IMR-90 (cell line): ENCODE measurements around the gene MEF2A. TPM values are rescaled to one million over a fixed set of nuclear protein-coding genes. Genes with fewer than 3 reads are reported as not detected.

ENCODE experiments used
- ATAC-seq: fragments of 200-7000 bp; cut with Tn5 transposase; 2 replicates; pipeline ENCODE4 v1.9.1; 2020; ENCODE audit warnings: low read depth, mild to moderate bottlenecking, moderate library complexity
- BruUV-seq: library from RNA; stranded (reverse); fragments of 400-500 nt; replicated peaks from 2 replicates; lab custom pipeline; 2021; lab: Mats Ljungman, UMichigan
- CTCF ChIA-PET: fragments of 300-600 bp; formaldehyde crosslinking; extraction: SDS; loops from one replicate; lab custom pipeline; 2021; ENCODE audit warnings: antibody characterized with exemption; lab: Yijun Ruan, JAX
- POLR2A ChIA-PET: fragments of 300-600 bp; sonication (Branson Sonifier 250); formaldehyde crosslinking; loops from one replicate; lab custom pipeline; 2022; ENCODE audit warnings: antibody characterized with exemption; ENCODE audit not compliant: unreplicated experiment; lab: Charles Lee
- DNase-seq: peaks from one replicate; pipeline ENCODE4 v3.0.0; 2013
- H2AFZ ChIP-seq: replicated peaks from 2 replicates; pipeline ENCODE3; 2013; ENCODE audit warnings: low read length, mild to moderate bottlenecking; ENCODE audit not compliant: poor library complexity
- H2AK5ac ChIP-seq: 2 replicates; pipeline ENCODE4 v1.6.1; 2013; ENCODE audit warnings: low read depth, low read length, inconsistent platforms
- H2AK9ac ChIP-seq: replicated peaks from 2 replicates; pipeline ENCODE3; 2013; ENCODE audit warnings: mild to moderate bottlenecking, low read depth, low read length, moderate library complexity; ENCODE audit not compliant: poor library complexity
- H2BK120ac ChIP-seq: 2 replicates; pipeline ENCODE4 v1.6.1; 2013; ENCODE audit warnings: low read depth, low read length, inconsistent platforms
- H2BK15ac ChIP-seq: 3 replicates; pipeline ENCODE4 v1.6.1; 2013; ENCODE audit warnings: low read depth, low read length, inconsistent platforms
- H2BK20ac ChIP-seq: 2 replicates; pipeline ENCODE4 v1.6.1; 2013; ENCODE audit warnings: low read depth, mild to moderate bottlenecking, inconsistent platforms, low read length, moderate library complexity
- H2BK5ac ChIP-seq: 2 replicates; pipeline ENCODE4 v1.6.1; 2013; ENCODE audit warnings: mild to moderate bottlenecking, low read depth, low read length, inconsistent platforms; ENCODE audit not compliant: poor library complexity, severe bottlenecking
- H3K14ac ChIP-seq: replicated peaks from 2 replicates; pipeline ENCODE4 v1.6.1; 2013; ENCODE audit warnings: low read depth, low read length, inconsistent platforms
- H3K18ac ChIP-seq: 2 replicates; pipeline ENCODE4 v1.6.1; 2013; ENCODE audit warnings: low read depth, low read length, control low read depth
- H3K23ac ChIP-seq: 2 replicates; pipeline ENCODE4 v1.6.1; 2013; ENCODE audit warnings: low read depth, low read length, inconsistent platforms
- H3K27ac ChIP-seq: 2 replicates; pipeline ENCODE4 v1.5.1; 2013; ENCODE audit warnings: mild to moderate bottlenecking, control low read depth, low read length; ENCODE audit not compliant: insufficient read depth
- H3K27me3 ChIP-seq: 2 replicates; pipeline ENCODE4 v1.6.1; 2013; ENCODE audit warnings: low read length; ENCODE audit not compliant: control insufficient read depth, insufficient read depth
- H3K36me3 ChIP-seq: 2 replicates; pipeline ENCODE4 v1.6.1; 2013; ENCODE audit warnings: low read length, mixed read lengths; ENCODE audit not compliant: control insufficient read depth, insufficient read depth
- H3K4ac ChIP-seq: 2 replicates; pipeline ENCODE4 v1.6.1; 2013; ENCODE audit warnings: low read depth, low read length, inconsistent platforms
- H3K4me1 ChIP-seq: 2 replicates; pipeline ENCODE4 v1.6.1; 2013; ENCODE audit warnings: low read length, mixed read lengths; ENCODE audit not compliant: control insufficient read depth, insufficient read depth
- H3K4me2 ChIP-seq: 2 replicates; pipeline ENCODE4 v1.6.1; 2013; ENCODE audit warnings: low read depth, mild to moderate bottlenecking, control low read depth, low read length, moderate library complexity
- H3K4me3 ChIP-seq: 2 replicates; pipeline ENCODE4 v1.5.1; 2013; ENCODE audit warnings: low read depth, mild to moderate bottlenecking, control low read depth, low read length, moderate library complexity; ENCODE audit not compliant: insufficient read depth
- H3K56ac ChIP-seq: 2 replicates; pipeline ENCODE4 v1.6.1; 2013; ENCODE audit warnings: low read length, inconsistent platforms; ENCODE audit not compliant: insufficient read depth; ENCODE audit errors: extremely low read depth
- H3K79me1 ChIP-seq, 2 experiments: 2 replicates each; pipeline ENCODE4 v1.6.1; 2013; ENCODE audit warnings: low read length in 2 of 2, inconsistent platforms in 1 of 2, low read depth in 1 of 2
- H3K9ac ChIP-seq: 2 replicates; pipeline ENCODE4 v1.6.1; 2013; ENCODE audit warnings: low read depth, low read length, control low read depth
- H3K9me1 ChIP-seq: 2 replicates; pipeline ENCODE4 v1.6.1; 2013; ENCODE audit warnings: low read length, inconsistent platforms; ENCODE audit not compliant: insufficient read depth
- H3K9me3 ChIP-seq: 2 replicates; pipeline ENCODE4 v1.6.1; 2013; ENCODE audit warnings: low read length; ENCODE audit not compliant: control insufficient read depth, insufficient read depth
- H4K20me1 ChIP-seq: 2 replicates; pipeline ENCODE4 v1.6.1; 2013; ENCODE audit warnings: low read length, inconsistent platforms; ENCODE audit not compliant: insufficient read depth
- H4K5ac ChIP-seq: 2 replicates; pipeline ENCODE4 v1.6.1; 2013; ENCODE audit warnings: mild to moderate bottlenecking, low read depth, low read length, control low read depth
- H4K8ac ChIP-seq, 2 experiments: 2 replicates each; pipeline ENCODE4 v1.6.1; 2013; ENCODE audit warnings: low read depth in 2 of 2, low read length in 2 of 2, control low read depth in 1 of 2, inconsistent platforms in 1 of 2
- H4K91ac ChIP-seq: 2 replicates; pipeline ENCODE4 v1.6.1; 2013; ENCODE audit warnings: low read depth, low read length, inconsistent platforms; ENCODE audit not compliant: insufficient read depth
- BHLHE40 ChIP-seq: fragments of 150-350 bp; IDR thresholded peaks from 2 replicates; pipeline ENCODE4 v1.6.1; 2016; ENCODE audit warnings: mild to moderate bottlenecking, low read depth, low read length
- CEBPB ChIP-seq: IDR thresholded peaks from 2 replicates; pipeline ENCODE4 v1.6.1; 2012; ENCODE audit warnings: low read depth, low read length, improper control_type of control experiment
- CHD1 ChIP-seq: IDR thresholded peaks from 2 replicates; pipeline ENCODE4 v1.6.1; 2012; ENCODE audit warnings: low read depth, low read length, improper control_type of control experiment
- FOS ChIP-seq: fragments of 150-350 bp; IDR thresholded peaks from 2 replicates; pipeline ENCODE4 v1.6.1; 2016; ENCODE audit warnings: low read depth, low read length
- MAFK ChIP-seq: IDR thresholded peaks from 2 replicates; pipeline ENCODE4 v1.6.1; 2012; ENCODE audit warnings: low read depth, low read length, improper control_type of control experiment
- MAZ ChIP-seq: IDR thresholded peaks from 2 replicates; pipeline ENCODE4 v1.6.1; 2012; ENCODE audit warnings: low read depth, mild to moderate bottlenecking, low read length, improper control_type of control experiment, moderate library complexity, borderline replicate concordance
- MXI1 ChIP-seq: IDR thresholded peaks from 2 replicates; pipeline ENCODE4 v1.6.1; 2012; ENCODE audit warnings: low read depth, mild to moderate bottlenecking, low read length, moderate library complexity, borderline replicate concordance
- NFE2L2 ChIP-seq: fragments of 150-350 bp; IDR thresholded peaks from 2 replicates; pipeline ENCODE4 v1.6.1; 2016; ENCODE audit warnings: low read depth, mild to moderate bottlenecking, low read length
- POLR2A ChIP-seq: IDR thresholded peaks from 2 replicates; pipeline ENCODE4 v1.6.1; 2012; ENCODE audit warnings: mild to moderate bottlenecking, low read depth, low read length
- RAD21 ChIP-seq: IDR thresholded peaks from 2 replicates; pipeline ENCODE4 v1.6.1; 2012; ENCODE audit warnings: low read length, improper control_type of control experiment
- RCOR1 ChIP-seq: IDR thresholded peaks from 2 replicates; pipeline ENCODE4 v1.6.1; 2012; ENCODE audit warnings: mild to moderate bottlenecking, low read length, improper control_type of control experiment; ENCODE audit not compliant: insufficient replicate concordance
- RFX5 ChIP-seq: IDR thresholded peaks from 2 replicates; pipeline ENCODE4 v1.8.0; 2012; ENCODE audit warnings: low read depth, mild to moderate bottlenecking, low read length, moderate library complexity
- SMC3 ChIP-seq: fragments of 150-350 bp; IDR thresholded peaks from 2 replicates; pipeline ENCODE4 v1.6.1; 2016; ENCODE audit warnings: low read depth, mild to moderate bottlenecking, antibody characterized with exemption, low read length, moderate library complexity
- WGBS, 2 experiments: methylation state at CpG; one replicate each; pipeline versions ENCODE4 v1.1.5 to v1.1.7; 2013; ENCODE audit warnings: missing lambda C conversion rate in 2 of 2; ENCODE audit not compliant: insufficient read length in 1 of 2; ENCODE audit errors: extremely low coverage in 2 of 2; 5-methylcytosine and 5-hydroxymethylcytosine counted together
- dilution Hi-C: fragments of 300-500 bp; cut with HindIII; formaldehyde crosslinking; loops from one replicate; pipeline ENCODE4 v1.14.3; 2018; ENCODE audit warnings: low sequenced_read_pairs; ENCODE audit not compliant: unreplicated experiment
- in situ Hi-C: fragments of 300-500 bp; cut with MboI; formaldehyde crosslinking; loops from 3 replicates; pipeline ENCODE4 v1.14.3; 2019; ENCODE audit warnings: low sequenced_read_pairs, inconsistent platforms, mixed read lengths
- intact Hi-C: fragments of 100-400 bp; cut with micrococcal nuclease; formaldehyde crosslinking; loops from 2 replicates; pipeline ENCODE4 v1.10.0; 2022
- polyA plus RNA-seq, 3 experiments: library from polyadenylated mRNA; depleted of rRNA; stranded (reverse); fragments of >200 nt; gene quantifications; 2 replicates each; pipeline ENCODE4 v1.2.3, GENCODE V29; 2012; ENCODE audit warnings: low replicate concordance in 1 of 3
- total RNA-seq: library from RNA; depleted of rRNA; stranded (reverse); fragments of >200 nt; gene quantifications from 2 replicates; pipeline ENCODE4 v1.2.3, GENCODE V29; 2012
- TF ChIP-seq, protein P1 (sequence below): fragments of 150-350 bp; IDR thresholded peaks from 2 replicates; pipeline ENCODE4 v1.6.1; 2016; ENCODE audit warnings: low read depth, mild to moderate bottlenecking, low read length, moderate library complexity, borderline replicate concordance
- TF ChIP-seq, protein P2 (sequence below): conservative IDR thresholded peaks from 2 replicates; pipeline ENCODE4 v1.5.1; 2012; ENCODE audit warnings: mild to moderate bottlenecking, low read depth, low read length, improper control_type of control experiment
- TF ChIP-seq, protein P3 (sequence below): fragments of 150-350 bp; IDR thresholded peaks from 2 replicates; pipeline ENCODE4 v1.6.1; 2017; ENCODE audit warnings: mild to moderate bottlenecking, antibody characterized with exemption, low read length, low read depth

The MEF2A gene
- total and polyA plus RNA-seq, 2 of the 4 experiments (the other 2 are of a cell fraction), result 16.1 to 16.7 TPM

DNA sequence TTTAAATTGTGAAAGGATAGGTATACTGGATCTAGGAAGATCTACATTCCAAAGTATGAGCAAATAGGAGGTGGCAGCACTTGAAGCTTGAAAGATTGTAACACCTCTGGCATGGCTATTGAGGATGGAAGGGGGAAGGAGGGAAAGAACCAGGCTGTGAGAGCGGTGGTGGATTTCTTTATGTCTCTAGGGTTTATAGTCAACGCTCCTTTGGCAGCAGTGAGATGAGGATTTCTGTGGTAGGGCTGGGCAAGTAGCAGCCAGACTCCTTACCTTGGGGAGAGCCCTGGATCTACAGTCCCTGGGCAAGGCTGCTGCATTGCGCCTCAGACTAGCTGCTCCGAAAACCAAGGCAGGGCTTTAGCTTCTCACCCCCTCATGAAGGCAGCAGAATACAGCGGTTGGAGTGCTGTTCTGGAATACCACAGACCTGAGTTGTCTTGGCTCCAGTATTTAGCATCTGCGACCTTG, 53.2 kb downstream of the MEF2A start:
- BruUV-seq, result no TSS peak
- Histone ChIP-seq H3K18ac (no peak overlapping the region; the same call in 1 of the 2 replicates), H3K14ac (peak overlapping the region; percentile 48), H2BK120ac (no peak overlapping the region), H4K8ac (peak overlapping the region in 1 of 2 experiments; percentile 59; a peak in 1 of 4 replicates), H4K91ac (no peak overlapping the region), H3K4ac (peak overlapping the region; percentile 19; the same call in 1 of the 2 replicates), H3K4me3 (no peak overlapping the region), H2BK15ac (no peak overlapping the region), H2BK5ac (no peak overlapping the region), H3K36me3 (0 out of 2 replicates have a peak, but pooled peaks cover 1% of the 10 kb centered on the region), H3K9ac (no peak overlapping the region), H2BK20ac (no peak overlapping the region), H3K9me3 (no peaks in the 10 kb centered on the region), H3K27ac (no peak overlapping the region), H4K5ac (no peak overlapping the region), H3K79me1 (peaks cover 20 to 62% of the 10 kb centered on the region in 2 experiments), H3K4me2 (no peak overlapping the region), H4K20me1 (peaks cover 20% of the 10 kb centered on the region), H3K9me1 (peaks cover 11% of the 10 kb centered on the region; the same call in 1 of the 2 replicates), H2AFZ (no peak overlapping the region), H3K23ac (peak overlapping the region; percentile 4; the same call in 1 of the 2 replicates), H3K56ac (no peak overlapping the region), H2AK5ac (peak overlapping the region; percentile 13; the same call in 1 of the 2 replicates), H3K4me1 (peaks cover 8% of the 10 kb centered on the region), H3K27me3 (no peaks in the 10 kb centered on the region), H2AK9ac (peak overlapping the region; percentile 65)
- in situ Hi-C loops (no loop called here), dilution Hi-C loops (no loop called here), intact Hi-C loops (no loop called here)
- no peak; the same call in none of the 2 replicates for ATAC-seq
- DNase-seq, result peak; percentile 31
- TF ChIP-seq FOS (no peak), RFX5 (no peak), NFE2L2 (no peak), MAZ (no peak), RAD21 (no peak), MXI1 (no peak), SMC3 (no peak), CEBPB (no peak), POLR2A (no peak), CHD1 (no peak), BHLHE40 (no peak), MAFK (no peak), RCOR1 (no peak)
- TF ChIP-seq, protein P1, sequence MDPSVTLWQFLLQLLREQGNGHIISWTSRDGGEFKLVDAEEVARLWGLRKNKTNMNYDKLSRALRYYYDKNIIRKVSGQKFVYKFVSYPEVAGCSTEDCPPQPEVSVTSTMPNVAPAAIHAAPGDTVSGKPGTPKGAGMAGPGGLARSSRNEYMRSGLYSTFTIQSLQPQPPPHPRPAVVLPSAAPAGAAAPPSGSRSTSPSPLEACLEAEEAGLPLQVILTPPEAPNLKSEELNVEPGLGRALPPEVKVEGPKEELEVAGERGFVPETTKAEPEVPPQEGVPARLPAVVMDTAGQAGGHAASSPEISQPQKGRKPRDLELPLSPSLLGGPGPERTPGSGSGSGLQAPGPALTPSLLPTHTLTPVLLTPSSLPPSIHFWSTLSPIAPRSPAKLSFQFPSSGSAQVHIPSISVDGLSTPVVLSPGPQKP, result no peak
- TF ChIP-seq, protein P2, sequence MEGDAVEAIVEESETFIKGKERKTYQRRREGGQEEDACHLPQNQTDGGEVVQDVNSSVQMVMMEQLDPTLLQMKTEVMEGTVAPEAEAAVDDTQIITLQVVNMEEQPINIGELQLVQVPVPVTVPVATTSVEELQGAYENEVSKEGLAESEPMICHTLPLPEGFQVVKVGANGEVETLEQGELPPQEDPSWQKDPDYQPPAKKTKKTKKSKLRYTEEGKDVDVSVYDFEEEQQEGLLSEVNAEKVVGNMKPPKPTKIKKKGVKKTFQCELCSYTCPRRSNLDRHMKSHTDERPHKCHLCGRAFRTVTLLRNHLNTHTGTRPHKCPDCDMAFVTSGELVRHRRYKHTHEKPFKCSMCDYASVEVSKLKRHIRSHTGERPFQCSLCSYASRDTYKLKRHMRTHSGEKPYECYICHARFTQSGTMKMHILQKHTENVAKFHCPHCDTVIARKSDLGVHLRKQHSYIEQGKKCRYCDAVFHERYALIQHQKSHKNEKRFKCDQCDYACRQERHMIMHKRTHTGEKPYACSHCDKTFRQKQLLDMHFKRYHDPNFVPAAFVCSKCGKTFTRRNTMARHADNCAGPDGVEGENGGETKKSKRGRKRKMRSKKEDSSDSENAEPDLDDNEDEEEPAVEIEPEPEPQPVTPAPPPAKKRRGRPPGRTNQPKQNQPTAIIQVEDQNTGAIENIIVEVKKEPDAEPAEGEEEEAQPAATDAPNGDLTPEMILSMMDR, result no peak
- TF ChIP-seq, protein P3, sequence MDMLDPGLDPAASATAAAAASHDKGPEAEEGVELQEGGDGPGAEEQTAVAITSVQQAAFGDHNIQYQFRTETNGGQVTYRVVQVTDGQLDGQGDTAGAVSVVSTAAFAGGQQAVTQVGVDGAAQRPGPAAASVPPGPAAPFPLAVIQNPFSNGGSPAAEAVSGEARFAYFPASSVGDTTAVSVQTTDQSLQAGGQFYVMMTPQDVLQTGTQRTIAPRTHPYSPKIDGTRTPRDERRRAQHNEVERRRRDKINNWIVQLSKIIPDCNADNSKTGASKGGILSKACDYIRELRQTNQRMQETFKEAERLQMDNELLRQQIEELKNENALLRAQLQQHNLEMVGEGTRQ, result no peak
- CTCF ChIA-PET, result interaction anchor here (1.0 kb wide), 1 partner anchor 16 kb away, joined by 3 read pairs; no protein-coding TSS in a partner anchor
- WGBS, 2 experiments, result 80% methylated on average over 1 of the region's 6 CpGs; no CpG with 5 or more reads in 1 of the 2 experiments
- POLR2A ChIA-PET, result no interaction called here
